ENCODE results near the gene THUMPD3. TPM values are rescaled to one million over a fixed set of nuclear protein-coding genes. Genes with fewer than 3 reads are reported as not detected.

The THUMPD3 gene
- total RNA-seq, 4 donors from 2014 or later: 17.2 to 30.0 (median 20.2) TPM

- no peak for ATAC-seq (ENCODE audit: low FRiP score)
- no peak for TF ChIP-seq CTCF (IDR thresholded peaks at IDR 0.05)
- no peak for DNase-seq (ENCODE audit: low spot score)
These were observed 67.9 kb downstream of the THUMPD3 start for GRCh38 chr3:9430733-9431132.

DNA sequence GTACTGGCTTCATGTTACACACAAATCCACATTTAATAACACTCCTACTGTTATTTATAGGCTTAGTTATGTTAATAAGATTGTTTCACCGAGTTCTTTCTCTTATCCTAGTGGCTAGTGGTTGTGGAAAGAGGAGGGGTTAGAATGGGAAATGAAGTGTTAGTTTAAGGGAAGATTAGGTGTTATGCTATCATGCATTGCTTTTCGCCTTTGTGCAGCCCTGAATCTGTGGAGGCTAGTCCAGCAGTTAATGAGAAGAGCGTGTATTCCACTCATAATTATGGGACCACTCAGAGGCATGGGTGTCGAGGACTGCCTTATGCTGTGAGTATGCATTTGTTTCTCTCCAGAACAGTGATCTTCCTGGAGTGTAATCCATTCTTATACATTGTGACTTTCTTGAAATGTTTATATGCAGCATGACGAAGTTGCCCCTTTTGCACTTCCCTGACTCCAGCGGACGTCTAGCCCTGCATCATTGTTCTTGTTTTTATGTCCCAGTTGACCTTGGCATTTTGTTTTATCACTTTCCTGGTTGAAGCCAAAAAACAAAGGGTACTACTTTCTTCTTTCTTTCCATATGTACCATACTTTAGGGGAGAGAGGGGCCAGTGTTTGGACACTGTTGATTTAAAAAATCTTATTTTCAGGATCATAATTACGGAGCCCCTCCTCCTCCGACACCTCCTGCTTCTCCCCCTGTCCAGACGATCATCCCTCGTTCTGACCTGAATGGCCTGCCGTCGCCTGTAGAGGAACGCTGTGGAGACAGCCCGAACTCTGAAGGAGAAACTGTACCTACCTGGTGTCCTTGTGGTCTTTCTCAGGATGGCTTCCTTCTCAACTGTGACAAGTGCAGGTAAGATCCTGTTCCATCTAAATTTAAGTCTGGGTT lies 71.0 kb downstream of the THUMPD3 start:
- TF ChIP-seq CTCF (IDR thresholded peaks at IDR 0.05): no peak
- DNase-seq (ENCODE audit: low spot score) (no peak), ATAC-seq (ENCODE audit: low FRiP score) (no peak)

DNA sequence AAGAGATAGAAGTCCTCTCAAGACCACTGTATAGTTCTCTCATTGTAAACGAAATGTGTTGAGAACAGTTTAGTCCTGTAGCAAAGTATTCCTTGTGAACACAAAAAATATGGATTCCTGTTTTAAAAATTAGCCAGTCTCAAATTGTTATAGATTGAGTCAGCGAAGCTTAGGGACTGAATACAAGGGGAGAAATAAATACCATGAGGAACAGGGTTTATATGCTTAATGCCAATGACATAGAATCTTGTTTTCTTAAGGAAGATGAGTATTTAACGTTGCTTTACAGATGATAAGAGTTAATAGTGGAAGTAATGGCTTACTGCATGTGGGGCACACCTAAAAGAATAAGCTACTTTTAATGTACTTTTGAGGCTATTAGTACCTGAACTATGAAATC lies 72.5 kb downstream of the THUMPD3 start:
- TF ChIP-seq CTCF (IDR thresholded peaks at IDR 0.05): no peak
- DNase-seq (ENCODE audit: low spot score) (no peak), ATAC-seq (ENCODE audit: low FRiP score) (no peak)

Other genes with a start within 250 kb of the THUMPD3 start
- 1 to 10 TPM; 3.0 to 5.3 (median 3.6) TPM for gene SRGAP3, start 113.4 kb upstream of the THUMPD3 start, total RNA-seq
- 100 to 1,000 TPM in 2 of 4 donors, 10 to 100 TPM in 2; 86.4 to 120 (median 99.3) TPM for gene SETD5, start 34.6 kb downstream of the THUMPD3 start, total RNA-seq
- gene LHFPL4, start 190.8 kb downstream of the THUMPD3 start, total RNA-seq: not detected

Data from omental fat pad (tissue), 4 donors.